GM21723 (cell line): ENCODE measurements around the gene CEMP1.
"Not testable (repeated sequence)": the region's sequence is repeated elsewhere in the genome, so short reads cannot be mapped to it uniquely, and the experiment has no call there.

Source experiments
- ATAC-seq: cut with Tn5 transposase; IDR thresholded peaks from one replicate; pipeline ENCODE4 v1.9.1; 2021; ENCODE audit warnings: mild to moderate bottlenecking, moderate library complexity; ENCODE audit not compliant: unreplicated experiment

The CEMP1 gene

DNA sequence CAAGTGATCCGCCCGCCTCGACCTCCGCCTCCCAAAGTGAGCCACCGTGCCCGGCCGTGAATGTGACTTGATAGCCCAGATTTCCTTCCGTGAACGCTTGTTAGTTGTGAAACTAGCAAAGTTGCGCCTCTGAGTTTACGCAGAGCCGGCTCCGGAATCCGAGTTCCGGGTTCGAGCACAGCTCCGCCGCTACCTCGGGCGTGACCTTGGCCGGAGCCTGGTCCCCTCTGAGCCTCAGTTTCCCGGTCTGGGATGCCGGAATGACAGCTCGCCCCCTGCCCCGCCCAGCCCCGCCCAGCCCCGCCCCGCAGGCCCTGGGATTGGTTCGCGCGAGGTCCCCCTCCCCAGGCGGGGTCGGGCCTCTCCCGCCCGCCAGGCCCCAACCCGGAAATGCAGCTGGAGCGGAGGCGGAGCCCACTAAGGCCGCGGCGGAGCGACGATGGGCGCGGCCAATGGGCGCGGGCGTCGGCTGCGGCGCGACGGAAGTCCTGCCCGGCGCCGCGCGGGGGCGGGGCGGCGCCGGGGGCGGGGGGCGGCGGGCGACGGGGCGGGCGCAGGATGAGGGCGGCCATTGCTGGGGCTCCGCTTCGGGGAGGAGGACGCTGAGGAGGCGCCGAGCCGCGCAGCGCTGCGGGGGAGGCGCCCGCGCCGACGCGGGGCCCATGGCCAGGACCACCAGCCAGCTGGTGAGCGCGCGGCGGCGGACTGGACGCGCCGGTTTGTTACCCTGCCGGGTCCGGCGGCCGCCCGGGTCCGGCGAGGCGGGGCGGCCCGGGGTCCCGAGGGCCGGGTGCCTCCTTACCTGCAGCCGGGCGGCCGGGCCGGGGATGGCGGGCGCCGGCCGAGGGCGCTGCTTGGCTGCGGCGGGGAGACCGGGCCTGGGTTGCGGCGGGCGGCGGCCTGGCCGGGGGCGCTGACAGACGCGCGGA lies 6.5 kb upstream of the CEMP1 start, which contains the start of gene PDPK1:
Gene PDPK1, plus strand, starts transcription at position 571 of the 929 bp plus-strand sequence. Its CDS starts 92 bp downstream, at position 663.
- ATAC-seq: peak; percentile 70

DNA sequence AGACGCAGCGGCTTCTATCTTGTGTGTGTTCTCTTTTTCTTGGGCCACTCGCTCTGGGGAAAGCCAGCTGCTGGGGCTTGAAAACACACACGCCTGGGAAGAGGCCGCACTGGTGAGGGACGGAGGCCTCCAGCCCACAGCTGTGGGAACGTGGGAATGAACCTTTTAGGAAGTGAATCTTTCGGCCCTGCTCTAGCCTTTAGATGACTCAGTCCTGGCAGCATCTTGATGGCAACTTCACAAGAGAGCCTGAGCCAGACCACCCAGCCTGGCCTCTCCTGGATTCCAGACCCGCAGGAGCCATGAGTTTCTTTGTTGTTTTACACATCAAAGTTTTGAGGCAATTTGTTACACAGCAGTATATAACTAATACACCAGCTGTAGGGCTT lies 4.4 kb upstream of the CEMP1 start:
- no peak for ATAC-seq

DNA sequence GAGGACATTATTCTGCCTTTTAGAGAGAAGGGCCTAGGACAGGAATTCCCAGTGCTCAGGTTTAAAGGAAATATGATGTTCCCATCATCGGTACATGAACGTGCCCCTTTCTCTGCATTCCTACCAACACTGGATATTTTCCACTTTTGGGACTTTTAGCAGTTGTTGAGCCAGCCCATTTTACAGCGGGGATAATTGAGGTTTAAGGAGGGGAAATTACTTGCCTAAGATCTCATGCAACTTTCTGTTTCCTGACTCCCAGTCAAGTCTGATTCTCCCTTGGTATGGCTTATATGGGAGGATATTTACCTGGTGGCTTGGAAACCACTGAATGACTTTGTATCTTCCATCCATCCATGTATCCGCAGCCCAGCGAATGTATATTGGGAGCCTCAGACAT lies 3.1 kb upstream of the CEMP1 start:
- ATAC-seq: not testable (repeated sequence)

DNA sequence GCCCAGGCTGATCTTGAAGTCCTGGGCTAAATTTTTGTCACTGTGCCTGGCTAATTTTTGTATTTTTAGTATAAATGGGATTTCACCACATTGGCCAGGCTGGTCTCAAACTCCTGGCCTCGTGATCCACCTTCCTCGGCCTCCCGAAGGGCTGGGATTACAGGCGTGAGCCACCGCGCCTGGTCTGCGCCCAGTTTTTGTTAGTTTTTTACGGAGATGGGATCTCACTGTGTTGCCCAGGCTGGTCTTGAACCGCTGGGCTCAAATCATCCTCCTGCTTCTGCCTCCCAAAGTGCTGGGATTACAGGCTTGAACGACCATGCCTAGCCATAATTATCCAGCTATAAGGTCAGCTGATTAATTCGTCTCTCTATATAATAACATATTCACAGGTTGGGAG lies 2.7 kb upstream of the CEMP1 start:
- no peak for ATAC-seq

DNA sequence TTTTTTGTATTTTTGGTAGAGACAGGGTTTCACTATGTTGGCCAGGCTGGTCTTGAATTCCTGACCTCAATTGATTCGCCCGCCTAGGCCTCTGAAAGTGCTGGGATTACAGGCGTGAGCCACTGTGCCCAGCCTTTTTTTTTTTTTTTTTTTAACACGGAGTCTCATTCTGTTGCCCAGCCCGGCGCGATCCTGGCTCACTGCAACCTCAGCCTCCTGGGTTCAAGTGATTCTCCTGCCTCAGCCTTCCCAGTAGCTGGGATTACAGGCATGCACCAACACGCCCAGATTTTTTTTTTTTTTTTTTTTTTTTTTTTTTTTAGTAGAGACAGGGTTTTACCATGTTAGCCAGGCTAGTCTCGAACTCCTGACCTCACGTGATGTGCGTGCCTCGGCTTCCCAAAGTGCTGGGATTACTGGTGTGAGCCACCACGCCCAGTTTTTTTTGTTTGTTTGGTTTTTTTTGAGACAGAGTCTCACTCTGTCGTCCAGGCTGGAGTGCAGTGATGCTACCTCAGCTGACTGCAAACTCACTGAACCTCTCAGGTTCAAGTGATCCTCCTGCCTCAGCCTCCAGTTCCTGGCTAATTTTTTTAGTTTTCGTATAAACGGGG lies 2.0 kb upstream of the CEMP1 start:
- ATAC-seq: not testable (repeated sequence)

DNA sequence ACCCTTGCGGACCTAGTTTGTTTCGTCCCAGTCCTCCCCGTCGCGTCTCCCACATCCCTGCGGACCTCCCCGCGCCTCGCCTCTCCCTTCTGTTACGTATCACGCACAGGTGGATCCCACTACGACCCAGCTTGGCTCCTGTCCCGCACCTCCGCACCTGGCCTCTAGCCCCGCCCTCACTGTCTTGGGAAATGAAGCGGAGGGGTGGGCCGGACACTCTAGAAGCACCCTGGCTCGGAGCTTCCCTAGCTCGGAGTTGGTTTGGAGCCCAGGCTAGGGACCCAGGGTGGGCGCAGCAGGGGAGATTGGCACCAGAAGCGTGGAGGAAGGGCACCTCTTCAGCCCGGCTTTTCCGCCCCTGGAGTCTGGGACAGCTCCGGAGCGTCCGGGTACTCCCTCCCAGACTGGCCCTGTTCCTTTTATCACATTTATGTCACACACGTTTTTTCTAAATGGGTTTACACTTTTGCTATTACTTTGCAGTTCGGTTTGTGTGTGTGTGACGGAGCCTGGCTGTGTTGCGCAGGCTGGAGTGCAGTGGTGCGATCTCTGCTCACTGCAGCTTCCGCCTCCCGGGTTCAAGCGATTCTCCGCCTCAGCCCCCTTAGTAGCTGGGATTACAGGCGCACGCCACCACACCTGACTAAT lies 1.4 kb upstream of the CEMP1 start:
- ATAC-seq: no peak

DNA sequence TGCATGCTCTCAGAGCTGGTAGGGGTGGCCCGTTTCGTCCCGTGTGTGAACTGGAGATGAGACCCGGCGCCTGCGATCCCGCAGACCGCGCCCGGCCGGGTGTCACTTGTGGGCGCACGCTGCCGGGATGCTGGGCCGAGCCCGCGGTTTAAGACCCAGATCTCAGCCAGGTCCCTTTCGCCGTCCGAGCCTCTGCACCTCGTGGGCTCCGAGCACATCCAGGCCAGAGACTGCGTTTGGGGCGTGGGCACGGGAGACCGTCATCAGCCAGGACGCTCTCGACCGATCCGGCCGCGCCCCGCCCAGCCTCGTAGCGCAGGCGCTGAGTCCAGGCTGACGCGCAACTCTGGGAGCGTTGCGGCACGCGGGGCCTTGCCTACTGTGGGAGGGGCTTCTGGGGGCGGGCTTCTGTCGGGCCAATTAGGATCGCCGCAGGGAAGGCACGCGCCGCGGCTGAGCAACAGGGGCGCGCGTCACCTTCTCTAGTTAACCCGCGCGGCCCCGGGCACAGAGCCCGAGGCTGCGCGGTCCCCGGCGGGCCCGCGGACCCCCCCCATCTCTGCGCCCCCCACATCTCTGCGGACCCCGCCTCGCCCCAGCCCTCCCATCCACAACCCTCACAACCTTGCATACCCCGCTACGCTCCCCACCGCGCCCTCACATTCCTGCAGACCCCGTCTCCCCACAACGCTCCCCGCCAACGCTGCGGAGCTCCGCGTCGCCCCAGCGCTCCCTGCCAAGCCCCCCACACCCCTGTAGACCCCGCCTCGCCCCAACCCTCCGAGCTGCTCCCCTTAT lies 687 bp upstream of the CEMP1 start:
- peak; percentile 70 for ATAC-seq

DNA sequence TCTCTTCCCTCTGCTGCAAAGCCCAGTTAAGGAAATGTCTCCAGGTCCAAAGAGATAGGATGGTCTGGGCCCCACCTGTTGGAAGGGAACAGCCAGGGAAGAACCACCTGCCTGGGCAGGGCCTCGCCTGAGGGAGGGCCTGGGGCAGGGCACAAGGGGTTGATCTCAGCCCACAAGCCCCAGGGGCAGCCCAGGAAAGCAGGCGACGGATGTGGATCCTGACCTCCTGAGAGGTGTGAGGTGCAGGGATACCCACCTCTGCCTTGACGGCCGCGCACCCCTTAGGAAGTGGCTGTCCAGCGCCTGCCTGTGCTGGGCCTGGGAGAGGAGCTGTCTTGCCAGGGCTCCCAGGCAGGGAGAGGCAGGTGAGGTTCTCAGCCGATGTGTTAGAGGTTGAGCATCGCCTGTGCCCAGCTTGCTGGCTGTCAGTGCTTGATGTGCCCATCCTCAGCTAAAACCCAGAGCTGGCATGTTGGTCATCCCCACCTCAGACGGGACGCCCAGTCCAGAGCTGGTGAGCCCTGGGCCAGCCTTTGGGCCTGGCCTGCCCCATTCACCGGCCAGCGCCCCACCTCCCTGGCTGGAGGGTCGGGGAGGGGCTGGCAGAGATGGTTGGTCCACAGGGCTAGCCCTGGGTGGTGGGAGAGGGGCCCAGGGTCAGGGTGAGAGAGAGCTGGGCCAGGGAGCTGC lies 434 bp downstream of the CEMP1 start:
- ATAC-seq: no peak

DNA sequence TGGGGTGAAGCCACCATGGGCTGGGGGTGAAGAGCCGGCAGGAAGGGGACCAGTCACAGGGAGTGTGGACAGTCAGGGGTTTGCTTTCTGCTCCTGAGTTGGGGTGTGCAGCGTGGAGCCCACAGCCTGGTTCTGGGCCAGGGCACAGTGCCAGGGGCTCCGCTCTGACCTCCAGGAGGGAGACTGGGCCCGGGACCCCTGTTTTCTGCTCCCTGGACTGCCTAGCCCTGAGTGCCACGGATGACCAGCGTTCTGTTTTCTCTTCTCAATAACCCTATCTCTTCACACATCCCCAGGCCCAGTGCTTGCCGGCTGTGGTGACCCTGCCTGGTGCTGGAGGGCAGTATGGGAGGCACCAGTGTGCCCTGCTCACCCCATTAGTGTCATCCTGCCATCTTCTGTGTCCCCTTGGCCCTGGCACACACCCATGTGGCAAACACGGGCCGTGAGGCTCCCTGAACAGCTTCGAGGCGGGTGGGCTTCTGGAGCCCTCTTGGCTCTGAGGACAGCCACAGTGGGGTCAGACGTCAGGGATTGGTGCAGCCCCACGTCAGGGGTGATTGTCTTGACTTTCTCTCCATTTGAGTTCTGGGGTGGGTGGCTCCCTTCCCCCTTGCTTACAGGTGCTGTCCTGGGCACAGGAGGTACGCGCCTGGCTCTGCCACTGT lies 1.1 kb downstream of the CEMP1 start:
- no peak for ATAC-seq

DNA sequence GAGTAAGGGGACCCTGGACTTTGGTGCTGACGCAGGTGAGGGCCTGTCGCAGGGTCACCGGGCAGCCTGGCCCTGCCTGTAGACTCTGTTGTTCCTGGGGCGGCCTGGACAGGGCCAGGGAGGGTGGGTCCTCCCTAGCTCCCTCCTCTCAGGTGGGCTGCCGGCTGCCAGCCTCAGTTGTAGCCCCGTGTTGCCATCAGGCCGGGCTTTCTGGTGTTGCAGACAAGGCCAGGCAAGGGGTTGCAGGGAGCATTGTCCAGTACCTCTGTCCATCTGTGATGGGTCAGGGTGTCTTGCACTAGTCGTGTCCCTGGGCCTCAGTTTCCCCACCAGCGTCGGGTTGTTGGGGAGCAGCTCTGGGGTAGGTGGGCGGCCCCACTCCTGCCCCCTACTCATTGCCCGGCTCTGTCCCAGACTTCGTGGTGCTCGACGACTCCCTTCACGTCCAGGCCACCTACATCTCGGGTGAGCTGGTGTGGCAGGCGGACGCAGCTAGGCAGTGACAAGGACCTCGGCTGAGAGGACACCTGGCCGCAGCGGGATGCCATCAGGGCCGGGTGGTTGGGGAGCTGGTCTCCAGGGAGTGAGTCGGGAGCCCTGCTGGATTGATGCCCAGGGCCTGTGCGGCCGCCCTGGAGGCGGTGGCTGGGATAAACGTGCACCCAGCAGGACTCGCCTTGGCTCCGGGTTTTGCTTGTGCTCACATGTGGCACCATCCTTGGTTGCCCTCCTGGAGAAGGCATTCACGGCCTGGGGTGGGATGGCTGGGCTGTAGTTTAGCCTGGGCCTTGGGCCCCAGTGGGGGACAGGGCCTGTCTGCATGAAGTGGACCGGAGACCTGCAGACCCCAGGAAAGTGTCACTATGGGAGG lies 1.9 kb downstream of the CEMP1 start:
- ATAC-seq: no peak

DNA sequence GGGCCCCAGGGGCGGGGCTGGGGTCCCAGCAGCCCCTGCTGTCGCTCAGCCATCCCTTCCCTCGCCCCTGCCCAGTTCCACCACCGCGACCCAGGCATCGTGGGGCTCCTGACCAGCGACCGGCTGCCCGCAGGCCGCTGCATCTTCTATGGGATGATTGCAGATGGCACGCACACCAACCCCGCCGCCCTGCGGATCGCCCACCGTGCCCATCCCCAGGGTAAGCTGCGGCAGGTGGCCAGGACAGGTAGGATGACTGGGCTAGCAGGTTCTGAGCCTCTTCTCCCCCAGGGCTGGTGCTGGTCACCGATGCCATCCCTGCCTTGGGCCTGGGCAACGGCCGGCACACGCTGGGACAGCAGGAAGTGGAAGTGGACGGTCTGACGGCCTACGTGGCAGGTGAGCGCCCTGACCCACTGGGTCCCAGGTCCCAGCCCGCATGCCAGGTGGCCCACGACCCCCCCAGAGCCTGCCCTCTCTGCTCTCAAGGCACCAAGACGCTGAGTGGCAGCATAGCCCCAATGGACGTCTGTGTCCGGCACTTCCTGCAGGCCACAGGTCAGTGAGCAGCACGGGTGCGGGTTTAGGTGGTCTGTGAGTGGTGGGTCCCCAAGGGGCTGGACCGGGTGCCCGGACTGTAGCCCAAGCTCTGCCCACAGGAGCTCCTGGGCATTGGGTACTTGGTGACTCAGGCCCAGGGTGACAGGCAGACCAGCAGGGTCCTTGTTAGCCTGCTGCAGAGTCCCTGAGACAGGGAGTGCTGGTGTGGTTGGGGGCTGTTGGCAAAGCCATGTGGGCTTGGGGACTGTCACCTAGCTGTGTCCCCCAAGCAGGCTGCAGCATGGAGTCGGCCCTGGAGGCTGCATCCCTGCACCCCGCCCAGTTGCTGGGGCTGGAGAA lies 2.8 kb downstream of the CEMP1 start:
- no peak for ATAC-seq

DNA sequence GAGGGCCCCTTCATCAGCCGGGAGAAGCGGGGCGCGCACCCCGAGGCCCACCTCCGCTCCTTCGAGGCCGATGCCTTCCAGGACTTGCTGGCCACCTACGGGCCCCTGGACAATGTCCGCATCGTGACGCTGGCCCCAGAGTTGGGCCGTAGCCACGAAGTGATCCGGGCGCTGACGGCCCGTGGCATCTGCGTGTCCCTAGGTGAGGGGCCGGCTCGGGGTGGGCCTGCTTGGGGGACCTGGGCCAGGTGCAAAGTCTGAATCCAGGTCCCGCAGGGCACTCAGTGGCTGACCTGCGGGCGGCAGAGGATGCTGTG lies 3.5 kb downstream of the CEMP1 start:
- no peak for ATAC-seq

DNA sequence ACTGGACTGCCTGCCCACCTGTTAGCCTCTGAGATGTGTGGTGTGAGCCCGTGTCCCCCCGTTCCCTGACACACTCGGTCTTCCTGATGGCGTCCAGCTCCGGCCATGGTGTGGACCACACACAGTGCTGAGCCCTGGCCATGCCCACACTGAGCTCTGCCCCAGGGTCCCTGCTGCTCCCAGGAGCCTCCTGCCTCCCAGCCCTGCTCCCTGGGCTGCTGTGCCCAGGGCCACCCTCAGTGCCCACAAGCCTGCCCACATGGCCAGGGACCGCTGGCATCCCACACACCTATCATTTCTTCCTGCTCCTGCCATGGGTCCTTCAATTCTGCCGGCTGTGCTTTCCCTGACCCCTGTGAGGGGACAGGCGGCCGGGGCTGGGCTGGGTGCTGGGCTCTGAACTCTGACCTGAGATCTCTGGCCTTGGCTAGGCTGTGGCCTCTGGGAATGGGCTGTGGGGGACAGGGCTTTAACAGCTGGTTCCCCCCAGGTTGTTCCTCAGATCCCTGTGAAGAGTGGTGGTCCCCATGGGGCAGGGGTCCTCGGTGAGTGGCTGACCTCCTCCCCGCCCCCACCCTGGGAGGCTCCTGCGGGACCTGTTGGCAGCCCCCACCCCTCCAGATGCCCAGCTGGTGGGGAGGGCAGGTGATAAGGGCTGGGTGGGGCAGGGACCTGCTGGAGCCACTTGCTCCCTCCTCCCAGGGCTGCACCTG lies 4.0 kb downstream of the CEMP1 start:
- no peak for ATAC-seq

DNA sequence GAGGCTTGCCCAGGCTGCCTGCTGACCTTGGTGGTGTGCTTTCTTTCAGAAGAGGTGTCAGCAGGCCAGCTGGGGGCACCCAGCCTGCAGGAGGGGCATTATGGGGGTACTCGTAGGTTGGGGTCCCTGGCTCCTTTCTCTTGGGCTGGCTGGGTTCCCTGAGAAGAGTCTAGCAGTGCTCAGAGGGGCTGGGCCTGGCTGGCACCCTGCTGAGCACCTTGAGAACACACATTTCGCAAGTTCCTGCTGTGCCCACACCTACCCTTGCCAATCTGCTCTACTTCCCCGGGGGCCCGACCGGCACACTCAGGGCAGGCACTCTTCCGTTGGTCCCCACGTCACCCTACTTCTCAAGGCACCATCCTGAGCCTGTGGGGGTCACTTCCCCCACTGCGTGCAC lies 5.1 kb downstream of the CEMP1 start:
- no peak for ATAC-seq

DNA sequence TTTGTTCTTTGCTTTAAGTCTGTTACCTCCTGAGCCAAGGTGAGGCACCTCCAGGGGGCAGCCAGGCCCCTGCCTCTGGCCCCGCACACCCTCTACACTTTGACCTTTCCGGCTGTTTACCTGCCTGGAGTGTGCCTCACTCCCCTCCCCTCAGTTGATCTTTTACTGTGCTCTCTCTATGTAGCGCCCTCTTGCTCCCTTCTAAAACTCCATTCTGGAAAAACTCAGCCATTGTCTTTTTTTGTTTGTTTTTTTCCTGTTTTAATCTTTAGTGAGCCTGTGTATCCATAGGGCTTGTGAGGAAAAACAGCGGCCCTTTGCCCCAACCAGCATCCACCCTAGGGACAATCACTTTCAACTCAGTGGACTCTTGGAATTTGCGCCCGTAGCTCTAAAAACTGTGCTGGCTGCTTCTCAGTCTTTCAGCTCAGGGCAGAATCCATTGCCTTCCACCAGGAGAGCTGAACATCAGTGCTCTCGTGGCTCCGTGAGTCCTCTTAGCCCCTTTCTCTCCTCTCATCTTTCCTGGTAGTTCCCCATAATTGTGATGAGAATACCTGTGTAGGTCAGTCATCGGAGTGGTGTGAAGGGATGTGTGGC lies 6.8 kb downstream of the CEMP1 start:
- no peak for ATAC-seq

DNA sequence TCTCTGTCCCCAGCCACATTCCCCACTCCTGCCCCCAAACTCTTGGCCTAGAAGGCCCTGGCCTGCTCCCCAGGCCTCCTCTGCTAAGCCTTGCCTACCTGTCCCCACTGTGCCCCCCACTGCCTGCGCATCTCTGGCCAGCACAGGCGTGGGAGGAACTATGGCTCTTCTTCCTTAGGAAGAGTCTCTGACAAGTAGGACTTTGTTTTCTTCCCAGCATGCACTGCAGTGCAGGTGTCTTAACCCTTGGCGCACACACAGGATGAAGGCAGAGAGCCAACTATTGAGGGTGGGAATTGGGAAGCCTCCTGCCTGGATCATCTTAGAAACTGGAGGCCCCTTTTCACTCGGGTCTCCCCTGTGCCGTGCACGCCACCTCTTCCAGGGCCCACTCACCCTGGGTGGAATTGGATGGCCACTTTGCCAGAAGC lies 7.4 kb downstream of the CEMP1 start:
- ATAC-seq: no peak
